Adrenal gland (tissue), 19 donors: ENCODE data around the gene DEFB124. TPM values are rescaled to one million over a fixed set of nuclear protein-coding genes. Genes with fewer than 3 reads are reported as not detected.
A peak's percentile ranks its signal among the peaks of the same experiment; 100 is the strongest.
"Not testable (repeated sequence)": the region's sequence is repeated elsewhere in the genome, so short reads cannot be mapped to it uniquely, and the experiment has no call there.

ENCODE experiments used
- DNase-seq, 7 donors: peaks; one replicate each; pipeline ENCODE4 v3.0.0-alpha.2; 2019 to 2020
- H3K27ac ChIP-seq, 5 donors: fragments of 200-600 bp; sonication (generic) in 4 of 5; 1 replicate in 3 of 5; 2 replicates in 2 of 5; pipeline versions ENCODE4 v1.5.1 to v1.8.0; 2016 to 2020; ENCODE audit warnings: mild to moderate bottlenecking in 1 of 5
- H3K27me3 ChIP-seq: fragments of 200-600 bp; 2 replicates; pipeline ENCODE4 v1.8.0; 2021
- H3K36me3 ChIP-seq, 2 donors: fragments of 200-600 bp; replicated peaks in 1 of 2; 1 replicate in 1 of 2; 2 replicates in 1 of 2; pipeline versions ENCODE4 v1.5.1 to v1.8.0; 2018 to 2022
- H3K4me1 ChIP-seq, 2 donors: fragments of 200-600 bp; replicated peaks in 1 of 2; 1 replicate in 1 of 2; 2 replicates in 1 of 2; pipeline versions ENCODE4 v1.5.1 to v1.8.0; 2018 to 2021
- H3K4me3 ChIP-seq, 4 donors: fragments of 200-600 bp; sonication (generic) in 3 of 4; one replicate each; pipeline ENCODE4 v1.5.1; 2016 to 2018
- H3K9me3 ChIP-seq, 3 donors: fragments of 200-600 bp; sonication (generic) in 1 of 3; replicated peaks in 1 of 3; 1 replicate in 2 of 3; 2 replicates in 1 of 3; pipeline versions ENCODE4 v1.5.1 to v1.8.0; 2016 to 2021
- CTCF ChIP-seq, 6 experiments: fragments of 450-650 bp in 4 of 6; fragments of 200-600 bp in 2 of 6; sonication (generic) in 1 of 6; IDR thresholded peaks; 1 replicate in 5 of 6; 2 replicates in 1 of 6; pipeline versions ENCODE4 v1.5.1 to v1.8.0; 2016 to 2021; ENCODE audit warnings: antibody characterized with exemption in 6 of 6, mild to moderate bottlenecking in 2 of 6, moderate library complexity in 1 of 6
- POLR2A ChIP-seq, 2 donors: fragments of 450-650 bp; IDR thresholded peaks; one replicate each; pipeline ENCODE4 v1.6.1; 2017; ENCODE audit warnings: antibody characterized with exemption in 2 of 2, mild to moderate bottlenecking in 2 of 2, moderate library complexity in 1 of 2
- WGBS, 4 donors: extraction: QIAGEN DNeasy Blood & Tissue Kit in 2 of 4; methylation state at CpG; one replicate each; pipeline versions ENCODE4 v1.1.5 to v1.1.7; 2013 to 2017; 5-methylcytosine and 5-hydroxymethylcytosine counted together
- intact Hi-C, 2 donors: fragments of 100-400 bp; cut with DNase I; formaldehyde crosslinking; loops; one replicate each; pipeline versions ENCODE4 v1.14.1 to v1.15.0; 2022 to 2023
- long read RNA-seq, 10 donors: library from polyadenylated mRNA in 3 of 10; unstranded in 2 of 10; stranded (forward) in 1 of 10; transcript quantifications; one replicate each; pipeline ENCODE4 v2.0.0 and lab custom pipeline, GENCODE V29; 2021 to 2026
- polyA plus RNA-seq, 3 donors: library from polyadenylated mRNA; stranded (reverse); fragments of 200-250 nt in 2 of 3; fragments of 350-450 nt in 1 of 3; fragmentation: Illumina TruSeq in 1 of 3; extraction: RNeasy Lipid Tissue Mini Kit (QIAGEN cat#74804) in 1 of 3; gene quantifications; one replicate each; pipeline ENCODE4 v1.2.3, GENCODE V29; 2013 to 2014
- total RNA-seq, 9 donors: library from RNA; depleted of rRNA in 4 of 9; stranded (reverse); fragments of >200 nt in 4 of 9; fragments of 120-200 nt in 1 of 9; fragmentation: NEBNext Ultra II Directional in 1 of 9; extraction: Animal tissue kit (Norgen Biotek cat#: 25700) in 1 of 9; gene quantifications; one replicate each; pipeline versions ENCODE4 v1.1.0 to v1.2.4, GENCODE V29; 2013 to 2023
- donor health status: healthy with polysubstance abuse.
- donor health status: Bipolar disorder and iron deficiency.
- donor health status: DM: yes; HTN: yes; CAD: no.
- donor health status: DM: no; HTN: no; CAD: no.
- donor health status: DM: no; HTN: no; CAD: no.
- donor health status: DM: yes; HTN: yes; CAD: no.

The DEFB124 gene
- total RNA-seq (not detected), polyA plus RNA-seq (under 1 TPM in 1 of 3 donors, not detected in 2; 0.20 TPM)
- long read RNA-seq, donor 1, result 0 reads
- long read RNA-seq, donor 2, result 0 reads
- long read RNA-seq, donor 3, result 0 reads
- long read RNA-seq, donor 4, result 0 reads
- long read RNA-seq, donor 5, result 0 reads
- long read RNA-seq, donor 6, result 0 reads
- long read RNA-seq, donor 7, result 0 reads
- long read RNA-seq, donor 8, result 0 reads
- long read RNA-seq, donor 9, result 0 reads
- long read RNA-seq, donor 10, result 0 reads

DNA sequence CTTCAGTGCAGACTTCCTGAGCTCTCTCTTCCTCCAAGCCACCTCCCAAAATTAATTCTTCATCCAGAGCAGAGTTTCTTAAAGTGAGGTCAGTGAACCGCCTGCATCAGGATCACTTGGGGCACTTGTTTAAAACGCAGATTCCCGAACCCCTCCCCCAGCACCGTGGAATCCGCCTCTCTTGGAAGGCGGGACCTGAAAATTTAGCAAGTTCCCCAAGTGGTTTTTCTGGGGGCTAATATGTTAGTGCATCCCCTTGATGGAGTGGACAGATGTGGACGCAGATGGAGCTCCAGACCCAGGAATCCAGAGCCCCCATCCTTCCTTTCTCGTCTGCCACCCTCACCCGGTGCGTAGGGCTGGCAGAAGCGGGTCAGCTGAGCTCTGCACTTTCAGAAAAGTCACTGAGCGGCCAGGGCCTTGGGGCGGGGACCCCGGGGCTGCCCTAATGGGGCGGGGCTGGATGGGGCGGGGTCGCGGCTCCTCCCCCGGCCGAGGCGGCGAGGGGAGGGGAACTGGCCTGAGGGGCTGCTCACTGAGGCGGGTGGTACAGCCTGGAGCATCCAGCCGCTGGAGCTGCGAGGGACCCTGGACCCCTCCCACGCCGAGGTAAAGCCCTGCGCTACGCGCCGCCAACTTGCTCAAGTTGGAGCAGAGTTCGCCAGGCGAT, at the start of gene DEFB124, which contains the start of gene REM1:
Gene DEFB124, minus strand, starts transcription at position 370 of the 670 bp plus-strand sequence. CDS start 2,114 bp downstream, outside the sequence.
Gene REM1, plus strand, starts transcription at position 531 of the 670 bp plus-strand sequence. CDS start 1,158 bp downstream, outside the sequence.
- H3K4me1 ChIP-seq, result peaks cover 0 to 7% of the 10 kb centered on the region in 2 donors
- H3K27me3 ChIP-seq, result peaks cover 17% of the 10 kb centered on the region
- peak within 1 kb of the TSS in 2 of 5 donors; percentile 32 to 49 for H3K27ac ChIP-seq
- peak in 1 of 7 donors; percentile 17 for DNase-seq
- TF ChIP-seq POLR2A (IDR thresholded peaks at IDR 0.05) (no peak), CTCF (IDR thresholded peaks at IDR 0.05) (no peak)
- intact Hi-C loops, result no loop called here
- H3K9me3 ChIP-seq, result no peaks in the 10 kb centered on the region
- no peaks in the 10 kb centered on the region for H3K36me3 ChIP-seq
- WGBS, 4 donors, result 2 to 14% (median 5%) methylated on average over 8 to 33 of the region's 33 CpGs
- peak within 1 kb of the TSS in 1 of 4 donors; percentile 56 for H3K4me3 ChIP-seq

DNA sequence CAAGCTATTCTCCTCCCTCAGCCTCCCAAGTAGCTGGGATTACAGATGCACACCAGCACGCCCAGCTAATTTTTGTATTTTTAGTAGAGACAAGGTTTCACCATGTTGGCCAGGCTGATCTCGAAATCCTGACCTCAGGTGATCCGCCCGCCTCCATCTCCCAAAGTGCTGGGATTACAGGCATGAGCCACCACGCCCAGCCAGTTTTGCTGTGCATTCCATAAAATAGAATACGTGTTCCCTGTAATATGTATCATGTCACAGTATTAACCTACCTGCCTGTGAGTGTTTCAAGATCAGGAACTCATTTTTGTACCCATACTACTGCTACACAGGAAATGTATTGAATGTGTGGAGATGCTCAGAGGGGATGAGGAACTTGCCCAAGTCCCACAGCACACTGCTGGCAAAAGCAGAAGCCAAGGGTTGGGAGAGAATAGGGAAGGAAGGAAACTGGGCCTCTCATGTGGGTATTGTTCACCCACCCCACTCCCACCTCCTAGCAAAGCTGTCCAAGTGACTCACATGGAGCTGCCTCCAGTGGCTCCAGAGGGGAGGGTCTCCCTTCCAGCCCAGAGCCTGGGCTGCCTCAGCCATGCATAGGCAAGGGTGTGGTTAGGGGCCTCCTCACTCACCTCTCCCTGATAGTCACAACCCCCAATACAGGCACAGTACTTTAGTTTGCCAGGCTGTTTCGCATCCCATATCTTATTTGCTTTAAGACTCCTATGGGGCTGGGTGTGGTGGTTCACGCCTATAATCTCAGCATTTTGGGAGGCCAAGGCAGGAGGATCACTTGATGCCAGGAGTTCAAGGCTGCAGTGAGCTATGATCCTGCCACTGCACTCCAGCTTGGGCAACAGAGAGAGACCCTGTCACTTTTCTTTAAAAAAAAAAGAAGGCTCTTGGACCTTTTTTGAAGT, 48.7 kb upstream of the DEFB124 start:
- Histone ChIP-seq H3K36me3 (peaks cover 0 to 18% of the 10 kb centered on the region in 2 donors), H3K27ac (peak overlapping the region in 2 of 5 donors; percentile 48 to 55), H3K4me1 (peaks cover 15 to 45% of the 10 kb centered on the region in 2 donors), H3K4me3 (no peak overlapping the region), H3K27me3 (no peaks in the 10 kb centered on the region), H3K9me3 (no peaks in the 10 kb centered on the region)
- TF ChIP-seq CTCF (IDR thresholded peaks at IDR 0.05) (no peak), POLR2A (IDR thresholded peaks at IDR 0.05) (no peak)
- 78 to 87% (median 83%) methylated on average over 8 of the region's 8 CpGs for WGBS, 4 donors
- DNase-seq, result peak in 2 of 7 donors; percentile 43 to 58
- intact Hi-C loops, result no loop called here

- TF ChIP-seq CTCF (IDR thresholded peaks at IDR 0.05) (no peak), POLR2A (IDR thresholded peaks at IDR 0.05) (no peak)
- H3K9me3 ChIP-seq, result no peaks in the 10 kb centered on the region
- DNase-seq, result no peak
- peaks cover 15 to 47% of the 10 kb centered on the region in 2 donors for H3K4me1 ChIP-seq
- WGBS, 4 donors, result 77 to 96% (median 86%) methylated on average over 6 of the region's 6 CpGs
- H3K36me3 ChIP-seq, result peaks cover 0 to 9% of the 10 kb centered on the region in 2 donors
- intact Hi-C loops, result no loop called here
- no peak overlapping the region for H3K4me3 ChIP-seq
- H3K27me3 ChIP-seq, result no peaks in the 10 kb centered on the region
- peak overlapping the region in 3 of 5 donors; percentile 12 to 55 (median 55) for H3K27ac ChIP-seq
Measured at GRCh38 chr20:31522731-31523130, 47.8 kb upstream of the DEFB124 start.

DNA sequence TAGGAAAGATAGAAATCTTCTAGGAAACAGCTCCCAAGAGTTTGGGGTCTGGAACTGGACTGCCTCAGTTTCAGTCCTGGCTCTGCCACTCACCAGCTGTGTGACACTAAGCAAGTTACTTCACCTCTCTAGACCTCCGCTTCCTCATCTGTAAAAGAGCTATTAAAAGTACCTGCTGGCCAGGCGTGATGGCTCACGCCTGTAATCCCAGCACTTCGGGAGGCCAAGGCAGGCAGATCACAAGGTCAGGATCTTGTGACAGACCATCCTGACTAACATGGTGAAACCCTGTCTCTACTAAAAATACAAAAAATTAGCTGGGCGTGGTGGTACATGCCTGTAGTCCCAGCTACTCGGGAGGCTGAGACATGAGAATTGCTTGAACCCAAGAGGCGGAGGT, 46.3 kb upstream of the DEFB124 start:
- intact Hi-C loops, result not testable (repeated sequence)
- H3K4me1 ChIP-seq, result peaks cover 18 to 62% of the 10 kb centered on the region in 2 donors
- WGBS, 4 donors, result 41 to 73% (median 56%) methylated on average over 5 to 7 of the region's 7 CpGs

More for the DNA sequence above, 46.3 kb upstream of the DEFB124 start:
- not testable (repeated sequence) for H3K27me3 ChIP-seq, H3K36me3 ChIP-seq, H3K9me3 ChIP-seq, H3K4me3 ChIP-seq
- peak overlapping the region in 3 of 5 donors; percentile 55 to 59 (median 55) for H3K27ac ChIP-seq
- DNase-seq, result peak in 3 of 7 donors; percentile 39 to 59 (median 59)
